GM19328 (cell line): ENCODE measurements around the gene PAK1.
"Not testable (repeated sequence)": the region's sequence is repeated elsewhere in the genome, so short reads cannot be mapped to it uniquely, and the experiment has no call there.

ENCODE experiments used
- ATAC-seq: cut with Tn5 transposase; IDR thresholded peaks from one replicate; pipeline ENCODE4 v1.9.1; 2021; ENCODE audit warnings: mild to moderate bottlenecking, moderate library complexity; ENCODE audit not compliant: unreplicated experiment

PAK1 gene

GRCh38 chr11:77407613-77408012 lies 66.3 kb downstream of the PAK1 start:
- ATAC-seq: no peak

- no peak for ATAC-seq
These were observed 67.5 kb downstream of the PAK1 start for GRCh38 chr11:77406396-77406795.

DNA sequence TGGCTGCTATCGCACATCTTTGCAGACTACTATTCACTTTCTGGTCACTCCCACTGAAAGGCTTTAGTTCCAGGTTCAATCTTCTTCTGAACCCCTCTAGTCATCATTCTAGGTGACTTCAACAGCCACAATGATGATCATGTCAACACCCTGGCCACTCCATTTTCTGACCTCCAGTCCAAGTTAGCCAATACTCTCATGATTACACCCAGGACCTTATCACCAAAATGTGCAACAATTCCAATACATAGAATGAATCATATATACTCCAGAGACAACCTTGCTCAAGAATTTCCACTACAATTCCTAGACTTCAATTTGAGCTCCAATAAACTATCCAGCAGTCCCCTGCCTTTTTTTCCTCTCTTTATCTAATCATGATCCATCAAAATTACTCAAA lies 70.7 kb downstream of the PAK1 start:
- ATAC-seq: no peak

- no peak for ATAC-seq
These were observed 71.7 kb downstream of the PAK1 start for GRCh38 chr11:77402218-77402556.

DNA sequence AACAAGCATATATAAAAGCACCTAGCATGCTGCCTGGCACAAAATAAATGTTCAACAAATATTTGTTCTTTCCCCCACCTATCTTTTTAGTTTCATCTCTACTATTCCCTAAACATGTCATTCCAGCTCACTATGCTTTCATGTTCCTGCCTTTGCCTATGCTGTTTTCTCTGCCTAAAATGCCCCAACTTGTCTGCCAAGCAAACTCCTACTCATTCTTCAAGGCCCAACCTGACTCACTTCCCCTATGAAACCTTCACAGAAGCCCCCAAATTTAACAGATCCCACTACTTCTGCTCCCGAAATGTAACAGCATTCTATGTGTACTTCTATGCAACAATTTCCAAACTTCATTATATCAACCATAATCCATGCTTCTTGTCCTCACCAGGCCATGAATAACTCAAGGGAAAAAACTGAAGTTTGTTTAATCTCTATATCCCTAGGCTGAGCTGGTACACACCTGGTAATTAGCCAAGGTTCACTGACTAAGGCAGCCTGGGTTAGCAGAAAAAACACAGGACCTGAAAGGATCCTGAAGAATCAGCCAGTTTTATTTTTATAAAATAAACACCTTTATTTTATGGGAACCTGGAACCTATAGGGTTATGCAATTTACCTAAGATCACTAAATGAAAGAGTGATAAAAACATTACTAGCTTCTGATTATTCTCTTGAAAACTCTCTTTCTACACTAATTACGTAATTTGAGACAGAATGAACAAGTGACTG lies 72.2 kb downstream of the PAK1 start:
- no peak for ATAC-seq

DNA sequence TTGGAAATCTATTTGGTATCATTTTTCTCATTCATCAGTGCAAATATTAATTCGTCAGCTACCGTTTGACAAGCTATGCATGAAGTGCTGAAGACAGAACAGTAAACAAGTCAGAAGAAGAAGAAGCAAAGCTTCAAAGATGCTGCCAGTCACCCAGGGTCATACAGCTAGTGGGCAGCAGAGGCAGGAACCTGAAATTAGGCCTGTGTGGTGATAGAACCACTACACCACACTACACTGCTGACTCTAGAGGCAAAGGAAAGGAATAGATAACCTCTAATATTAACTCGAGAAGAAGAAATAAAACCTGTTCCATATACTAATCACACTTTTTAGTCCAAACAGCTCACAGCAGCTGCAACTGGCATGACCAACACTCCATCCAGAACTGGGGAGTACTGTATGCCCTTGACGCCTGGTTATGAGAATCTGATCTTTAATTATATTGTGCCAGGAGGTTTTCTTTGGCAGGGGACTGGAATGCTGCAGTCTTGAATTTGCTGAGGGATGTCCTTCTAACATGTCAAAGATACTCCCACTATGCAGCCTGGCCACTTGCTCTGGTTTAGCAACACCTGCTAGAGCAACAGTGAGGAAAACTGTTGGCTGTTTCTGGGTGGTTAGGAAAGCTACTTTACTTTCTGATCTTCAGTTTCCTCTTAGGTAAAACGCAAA lies 73.0 kb downstream of the PAK1 start:
- no peak for ATAC-seq

GRCh38 chr11:77400271-77400670 lies 73.6 kb downstream of the PAK1 start:
- no peak for ATAC-seq

DNA sequence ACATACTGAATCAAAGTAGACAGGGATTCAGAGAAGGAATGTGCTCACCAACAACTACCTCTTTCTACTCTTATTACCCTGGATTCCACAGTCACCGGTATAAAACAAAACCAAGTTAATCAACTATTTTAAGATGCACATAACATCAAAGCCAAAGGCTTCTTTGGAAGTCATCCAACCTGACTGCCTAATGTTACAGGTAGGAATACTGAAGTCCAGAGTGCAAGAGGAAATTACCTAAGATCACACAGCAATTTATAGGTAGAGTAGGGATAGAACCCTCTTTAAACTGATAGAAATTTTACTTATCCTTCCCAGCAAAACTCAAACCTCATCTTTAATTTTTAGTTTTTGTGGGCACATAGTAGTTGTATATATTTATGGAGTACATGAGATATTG lies 76.3 kb downstream of the PAK1 start:
- no peak for ATAC-seq

- ATAC-seq: no peak
These were observed 77.0 kb downstream of the PAK1 start for GRCh38 chr11:77396911-77397310.

GRCh38 chr11:77396305-77396704 lies 77.6 kb downstream of the PAK1 start:
- ATAC-seq: no peak

DNA sequence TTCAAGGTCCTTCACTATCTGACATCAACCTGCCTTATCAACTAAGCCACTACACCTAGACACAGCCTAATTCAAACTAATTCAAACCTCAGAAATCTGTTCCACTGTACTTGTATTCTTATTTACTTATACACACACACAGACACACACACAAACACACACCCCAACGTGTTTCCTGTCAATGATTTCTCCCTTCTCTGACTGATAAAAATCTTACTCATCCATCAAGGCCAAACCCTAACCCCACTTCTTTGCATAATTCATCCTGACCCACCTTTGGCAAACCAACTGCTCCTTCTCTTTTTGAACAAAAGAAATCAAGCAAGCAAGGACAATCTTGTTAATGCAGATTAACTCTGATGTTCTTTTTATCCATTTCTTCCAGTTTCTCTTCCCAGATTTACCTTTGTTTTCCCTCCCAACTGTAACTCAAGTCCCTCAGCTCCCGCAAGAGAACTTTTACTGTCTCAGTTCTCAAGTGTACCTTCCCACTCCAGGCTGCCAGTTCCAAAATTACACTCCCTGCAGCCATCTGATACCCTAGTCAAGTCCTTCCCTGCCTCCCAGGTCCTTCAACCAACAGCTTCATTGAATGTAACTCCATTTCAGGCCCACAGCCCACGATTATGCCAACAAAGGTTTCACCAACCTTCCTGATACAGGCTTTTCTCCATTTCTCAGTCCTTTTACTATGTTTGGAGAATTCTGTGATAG lies 78.3 kb downstream of the PAK1 start:
- ATAC-seq: no peak

- ATAC-seq: no peak
These were observed 81.1 kb downstream of the PAK1 start for GRCh38 chr11:77392842-77393241.

DNA sequence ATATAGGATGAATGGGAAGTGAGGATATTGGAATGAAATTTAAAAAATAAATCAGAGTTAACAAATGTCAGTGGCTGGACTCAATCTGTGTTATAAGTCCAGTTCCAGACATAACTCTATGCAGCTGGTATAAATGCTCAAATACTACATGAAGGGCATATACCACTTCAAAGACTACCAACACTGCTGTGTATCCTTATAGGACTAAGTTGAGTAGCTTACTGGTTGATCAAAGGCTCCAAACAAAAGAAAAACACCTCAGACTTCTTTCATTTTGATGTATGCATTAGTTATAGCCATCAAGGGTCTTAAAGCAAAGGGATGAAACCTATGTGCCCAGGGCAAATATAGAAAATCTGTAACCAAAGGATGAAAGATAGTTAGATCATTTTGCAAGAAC lies 86.2 kb downstream of the PAK1 start:
- no peak for ATAC-seq

DNA sequence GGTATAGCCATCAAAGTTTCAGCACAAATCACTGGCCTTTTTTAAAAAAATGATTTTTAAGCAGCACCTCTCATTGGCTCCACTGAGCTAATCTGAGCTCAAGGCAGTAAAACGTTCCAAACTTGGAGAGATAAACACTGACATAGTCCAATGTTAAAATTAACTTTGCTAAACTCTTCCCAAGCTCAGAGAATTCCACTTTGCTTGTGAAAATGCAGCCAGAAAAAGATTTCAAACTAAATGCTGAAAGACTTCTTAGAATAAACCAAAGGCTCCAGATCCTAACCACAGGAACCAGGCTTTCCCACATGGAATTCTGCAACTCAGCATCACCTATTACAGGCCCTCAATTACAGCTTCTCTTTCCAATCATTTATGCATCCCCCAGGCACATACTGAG lies 87.7 kb downstream of the PAK1 start:
- ATAC-seq: no peak

GRCh38 chr11:77385255-77385771 lies 88.6 kb downstream of the PAK1 start:
- ATAC-seq: not testable (repeated sequence)

DNA sequence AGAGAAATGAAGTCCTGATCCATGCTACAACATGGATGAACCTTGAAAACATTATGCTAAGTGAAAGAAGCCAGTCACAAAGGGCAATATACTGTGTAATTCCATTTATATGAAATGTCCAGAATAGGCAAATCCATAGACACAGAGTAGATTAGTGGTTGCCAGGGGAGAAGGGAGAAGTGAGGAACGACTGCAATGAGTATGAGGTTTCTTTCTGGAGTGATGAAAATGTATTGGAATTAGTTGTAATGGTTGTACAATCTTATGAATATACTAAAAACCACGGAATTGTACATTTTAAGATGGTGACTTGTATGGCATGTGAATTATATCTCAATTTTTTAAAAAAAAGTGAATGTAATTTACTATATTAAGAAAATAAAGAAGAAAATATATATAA lies 89.3 kb downstream of the PAK1 start:
- ATAC-seq: no peak

DNA sequence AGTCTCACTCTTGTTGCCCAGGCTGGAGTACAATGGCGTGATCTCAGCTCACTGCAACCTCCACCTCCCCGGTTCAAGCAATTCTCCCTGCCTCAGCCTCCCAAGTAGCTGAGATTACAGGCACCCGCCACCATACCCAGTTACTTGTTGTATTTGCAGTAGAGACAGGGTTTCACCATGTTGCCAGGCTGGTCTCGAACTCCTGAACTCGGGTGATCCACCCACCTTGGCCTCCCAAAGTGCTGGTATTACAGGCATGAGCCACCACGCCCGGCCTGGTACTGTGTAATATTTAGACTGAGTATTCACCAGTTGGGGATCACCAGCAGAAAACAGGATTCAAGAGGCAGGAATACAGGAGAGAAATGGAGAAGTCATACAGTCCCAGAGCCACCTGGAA lies 90.5 kb downstream of the PAK1 start:
- ATAC-seq: not testable (repeated sequence)

DNA sequence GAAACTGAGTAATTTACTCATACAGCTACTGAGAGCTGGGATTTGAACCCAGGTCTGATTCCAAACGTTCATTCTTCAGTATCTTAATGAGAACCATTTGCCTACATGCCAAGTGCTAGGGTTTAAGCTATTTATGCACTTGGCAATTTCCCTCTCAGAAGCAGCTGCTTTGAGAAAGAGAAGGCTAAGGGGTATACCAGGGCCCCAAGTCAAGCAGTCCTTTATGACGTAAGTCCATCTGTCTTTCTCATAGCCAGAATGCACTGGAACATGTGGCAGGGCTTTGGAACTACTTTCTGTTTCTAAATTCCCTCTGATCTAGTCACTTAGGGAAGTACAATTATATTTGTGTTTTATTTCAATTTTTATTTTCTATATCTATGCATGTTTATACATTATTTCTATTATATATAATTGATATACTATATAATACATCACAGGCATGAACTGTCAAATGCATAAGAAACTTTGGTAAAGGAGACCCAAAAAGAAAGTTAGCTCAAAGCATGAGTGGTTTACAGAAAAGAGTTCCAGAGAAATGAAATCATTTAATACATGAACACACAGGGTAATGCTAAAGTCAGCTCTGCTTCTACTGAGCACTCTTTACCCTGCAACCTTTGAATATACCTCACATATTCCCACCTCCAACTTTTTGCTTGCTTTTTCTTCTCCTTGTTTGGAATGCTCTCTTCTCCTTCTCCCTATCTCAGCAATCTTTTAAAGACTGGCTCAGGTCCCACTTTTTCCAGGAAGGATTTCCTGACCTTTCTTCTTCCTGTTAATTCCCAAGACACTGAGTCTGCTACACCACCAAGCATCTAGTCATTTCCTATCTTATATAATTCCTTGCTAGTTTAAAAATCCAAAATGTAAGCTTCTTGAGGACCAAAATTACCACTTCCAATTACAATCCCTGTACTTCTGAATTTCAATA lies 91.9 kb downstream of the PAK1 start:
- ATAC-seq: no peak

- no peak for ATAC-seq
These were observed 94.0 kb downstream of the PAK1 start for GRCh38 chr11:77379934-77380333.

DNA sequence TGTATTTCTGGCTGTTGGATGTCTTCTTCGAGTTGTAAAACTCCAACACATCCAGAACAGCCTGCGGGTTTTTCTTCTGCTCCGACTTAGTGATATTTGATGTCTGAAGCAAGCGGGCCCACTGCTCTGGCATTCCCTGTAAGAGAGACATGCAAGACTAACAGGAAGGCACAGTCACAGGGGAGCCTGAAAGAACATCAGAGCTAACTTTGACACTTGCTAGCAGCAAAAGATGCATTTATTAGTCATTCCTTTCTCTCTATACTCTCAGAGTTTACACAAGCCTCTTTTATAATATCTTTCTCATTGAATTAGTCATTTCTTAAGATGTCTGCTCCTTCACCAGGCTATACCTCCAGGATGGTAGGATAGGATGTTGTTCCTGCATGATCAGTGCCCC lies 94.6 kb downstream of the PAK1 start:
- ATAC-seq: no peak

- ATAC-seq: no peak
These were observed 96.2 kb downstream of the PAK1 start for GRCh38 chr11:77377734-77378133.
